Measurements from ENCODE around the gene R3HDM2.

The R3HDM2 gene

DNA sequence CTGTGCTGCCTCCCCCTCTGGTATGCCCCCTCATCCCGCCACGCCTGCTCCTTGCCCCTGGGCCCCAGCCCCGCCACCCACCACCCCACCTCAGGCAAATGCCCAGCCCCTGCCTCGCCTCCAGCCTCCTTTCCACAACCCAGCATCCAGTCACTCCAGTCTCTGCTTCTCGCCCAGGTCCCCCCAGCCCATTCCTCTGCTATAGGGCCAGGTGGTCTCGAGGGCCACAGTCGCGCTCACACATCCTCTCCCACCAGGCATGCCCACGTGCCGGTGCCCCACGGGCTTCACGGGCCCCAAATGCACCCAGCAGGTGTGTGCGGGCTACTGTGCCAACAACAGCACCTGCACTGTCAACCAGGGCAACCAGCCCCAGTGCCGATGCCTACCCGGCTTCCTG, 220.4 kb downstream of the R3HDM2 start:
- no peak for TF ChIP-seq CTCF (conservative IDR thresholded peaks at IDR 0.05; ENCODE audit: low read length)
- DNase-seq (ENCODE audit: low read depth): no peak
- no peak overlapping the region for H3K4me3 ChIP-seq (ENCODE audit: low read length)

GRCh38 chr12:57209916-57210315, 220.9 kb downstream of the R3HDM2 start:
- no peak overlapping the region for H3K4me3 ChIP-seq (ENCODE audit: low read length)
- TF ChIP-seq CTCF (conservative IDR thresholded peaks at IDR 0.05; ENCODE audit: low read length): no peak
- no peak for DNase-seq (ENCODE audit: low read depth)

DNA sequence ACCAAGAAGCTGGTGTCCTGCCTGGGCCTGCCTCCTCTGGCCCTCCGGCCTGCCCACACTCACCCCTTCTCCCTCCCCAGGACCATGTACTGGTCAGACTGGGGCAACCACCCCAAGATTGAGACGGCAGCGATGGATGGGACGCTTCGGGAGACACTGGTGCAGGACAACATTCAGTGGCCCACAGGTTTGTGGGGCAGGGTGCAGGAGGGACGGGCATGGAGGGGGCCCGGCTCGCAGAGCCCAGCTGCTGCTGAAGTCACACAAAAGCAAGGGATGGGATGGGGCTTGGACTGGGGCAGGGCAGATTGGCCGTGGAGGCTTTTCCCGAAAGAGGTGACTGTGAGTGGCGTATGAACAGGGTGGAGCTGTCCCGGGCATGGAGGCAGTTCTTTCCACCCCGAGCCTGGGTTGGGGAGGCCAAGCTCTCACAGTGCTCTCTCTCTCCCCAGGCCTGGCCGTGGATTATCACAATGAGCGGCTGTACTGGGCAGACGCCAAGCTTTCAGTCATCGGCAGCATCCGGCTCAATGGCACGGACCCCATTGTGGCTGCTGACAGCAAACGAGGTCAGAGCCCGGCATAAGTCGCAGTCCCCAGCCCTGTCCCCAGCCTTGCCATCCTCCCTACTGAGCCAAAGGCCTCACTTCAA, 222.1 kb downstream of the R3HDM2 start:
- DNase-seq (ENCODE audit: low read depth): no peak
- no peak overlapping the region for H3K4me3 ChIP-seq (ENCODE audit: low read length)
- no peak for TF ChIP-seq CTCF (conservative IDR thresholded peaks at IDR 0.05; ENCODE audit: low read length)

GRCh38 chr12:57207731-57208630, 222.9 kb downstream of the R3HDM2 start:
- no peak for TF ChIP-seq CTCF (conservative IDR thresholded peaks at IDR 0.05; ENCODE audit: low read length)
- no peak overlapping the region for H3K4me3 ChIP-seq (ENCODE audit: low read length)
- DNase-seq (ENCODE audit: low read depth): no peak

DNA sequence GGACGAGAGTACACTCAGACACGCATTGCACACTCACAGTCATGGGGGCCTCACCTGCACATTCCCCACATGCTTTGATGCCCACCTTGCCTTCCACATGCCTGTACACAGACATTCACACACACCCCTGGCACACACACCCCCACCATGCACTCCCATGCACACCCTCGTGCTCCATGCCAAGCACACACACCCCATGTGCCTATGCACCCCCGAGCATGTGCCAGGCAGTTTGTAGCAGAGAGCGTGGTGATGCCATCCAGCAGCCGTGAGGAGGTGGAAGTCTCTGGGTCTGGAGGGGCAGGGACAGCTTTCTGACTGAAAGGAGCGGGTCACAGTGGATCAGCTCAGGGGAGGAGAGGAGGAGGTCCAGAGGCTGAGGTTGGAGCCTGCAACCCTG, 224.9 kb downstream of the R3HDM2 start:
- no peak for TF ChIP-seq CTCF (conservative IDR thresholded peaks at IDR 0.05; ENCODE audit: low read length)
- H3K4me3 ChIP-seq (ENCODE audit: low read length): no peak overlapping the region
- no peak for DNase-seq (ENCODE audit: low read depth)

DNA sequence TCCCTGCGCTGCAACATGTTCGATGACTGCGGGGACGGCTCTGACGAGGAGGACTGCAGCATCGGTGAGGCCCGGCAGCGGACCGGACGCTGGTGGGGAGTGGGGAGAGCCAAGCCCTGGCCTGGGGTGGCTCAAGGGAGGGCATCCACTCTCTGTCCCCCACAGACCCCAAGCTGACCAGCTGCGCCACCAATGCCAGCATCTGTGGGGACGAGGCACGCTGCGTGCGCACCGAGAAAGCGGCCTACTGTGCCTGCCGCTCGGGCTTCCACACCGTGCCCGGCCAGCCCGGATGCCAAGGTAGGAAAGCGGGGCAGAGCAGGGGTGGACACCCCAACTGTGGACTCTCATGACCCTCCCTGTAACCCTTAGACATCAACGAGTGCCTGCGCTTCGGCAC, 225.7 kb downstream of the R3HDM2 start:
- H3K4me3 ChIP-seq (ENCODE audit: low read length): no peak overlapping the region
- DNase-seq (ENCODE audit: low read depth): no peak
- TF ChIP-seq CTCF (conservative IDR thresholded peaks at IDR 0.05; ENCODE audit: low read length): no peak

- TF ChIP-seq CTCF (conservative IDR thresholded peaks at IDR 0.05; ENCODE audit: low read length): no peak
- no peak for DNase-seq (ENCODE audit: low read depth)
- H3K4me3 ChIP-seq (ENCODE audit: low read length): no peak overlapping the region
These were observed 226.4 kb downstream of the R3HDM2 start for GRCh38 chr12:57204454-57204853.

Data from AG10803 (cell line).